Heart left ventricle (tissue), 16 donors: ENCODE data around the gene IL4R. TPM values are rescaled to one million over a fixed set of nuclear protein-coding genes. Genes with fewer than 3 reads are reported as not detected.
A peak's percentile ranks its signal among the peaks of the same experiment; 100 is the strongest.

Experiments used
- ATAC-seq, 4 donors: fragments of 200-7000 bp; cut with Tn5 transposase; one replicate each; pipeline ENCODE4 v1.9.1; 2020 to 2022; ENCODE audit warnings: moderate library complexity in 4 of 4, mild to moderate bottlenecking in 3 of 4, moderate number of reproducible peaks in 1 of 4
- DNase-seq, 5 donors: peaks; one replicate each; pipeline ENCODE4 v3.0.0-alpha.2; 2020
- H3K27ac ChIP-seq, 12 donors: fragments of 200-600 bp; sonication (generic) in 4 of 12; one replicate each; pipeline versions ENCODE4 v1.5.0 to v1.8.0; 2016 to 2022; ENCODE audit warnings: mild to moderate bottlenecking in 2 of 12
- H3K27me3 ChIP-seq, 9 donors: fragments of 200-600 bp; sonication (generic) in 2 of 9; one replicate each; pipeline versions ENCODE4 v1.5.1 to v1.8.0; 2016 to 2022; ENCODE audit warnings: mild to moderate bottlenecking in 3 of 9
- H3K36me3 ChIP-seq, 9 donors: fragments of 200-600 bp; sonication (generic) in 2 of 9; one replicate each; pipeline versions ENCODE4 v1.5.0 to v1.8.0; 2018 to 2022; ENCODE audit warnings: mild to moderate bottlenecking in 2 of 9
- H3K4me1 ChIP-seq, 12 donors: fragments of 200-600 bp; sonication (generic) in 4 of 12; one replicate each; pipeline versions ENCODE4 v1.5.0 to v1.8.0; 2016 to 2022; ENCODE audit warnings: mild to moderate bottlenecking in 3 of 12
- H3K4me3 ChIP-seq, 12 donors: fragments of 200-600 bp; sonication (generic) in 4 of 12; one replicate each; pipeline versions ENCODE4 v1.5.0 to v1.8.0; 2017 to 2022; ENCODE audit warnings: mild to moderate bottlenecking in 9 of 12, moderate library complexity in 4 of 12
- H3K9me3 ChIP-seq, 12 donors: fragments of 200-600 bp; sonication (generic) in 4 of 12; one replicate each; pipeline versions ENCODE4 v1.5.0 to v1.8.0; 2016 to 2022; ENCODE audit warnings: mild to moderate bottlenecking in 1 of 12
- POLR2A ChIP-seq, 2 donors: fragments of 450-650 bp; IDR thresholded peaks; one replicate each; pipeline ENCODE4 v1.6.1; 2017; ENCODE audit warnings: antibody characterized with exemption in 2 of 2, mild to moderate bottlenecking in 2 of 2, moderate library complexity in 2 of 2
- WGBS, 4 donors: extraction: QIAGEN DNeasy Blood & Tissue Kit in 2 of 4; methylation state at CpG; one replicate each; pipeline versions ENCODE4 v1.1.5 to v1.1.7; 2013 to 2018; 5-methylcytosine and 5-hydroxymethylcytosine counted together
- intact Hi-C, 10 donors: fragments of 100-400 bp; cut with DNase I; formaldehyde crosslinking; loops; one replicate each; pipeline versions ENCODE4 v1.11.1 to v1.14.2; 2022
- polyA plus RNA-seq, 2 donors: library from polyadenylated mRNA; stranded (reverse); fragments of 200-250 nt; gene quantifications; one replicate each; pipeline ENCODE4 v1.2.3, GENCODE V29; 2013
- total RNA-seq, 9 donors: library from RNA; depleted of rRNA in 2 of 9; stranded (reverse); fragments of >200 nt in 2 of 9; fragmentation: NEBNext Ultra II Directional in 3 of 9; extraction: Animal tissue kit (Norgen Biotek cat#: 25700) in 3 of 9; gene quantifications; one replicate each; pipeline versions ENCODE4 v1.1.0 to v1.2.4, GENCODE V29; 2016 to 2023
- TF ChIP-seq, protein P1 (sequence below), 12 donors: fragments of 200-600 bp; sonication (generic) in 4 of 12; IDR thresholded peaks; one replicate each; pipeline versions ENCODE4 v1.5.0 to v1.8.0; 2018 to 2022; ENCODE audit warnings: antibody characterized with exemption in 12 of 12, mild to moderate bottlenecking in 5 of 12
- donor health status: ischemic (EF 13 %, LVEDD 7.1; RV severe dilation, severe dysfunction).
- donor health status: healthy with polysubstance abuse.
- donor health status: DM: no; HTN: yes; CAD: no.
- donor health status: DM: no; HTN: no; CAD: no.
- donor health status: ischemic (EF 25% LVEDD 6.9; RV normal size, moderate dysfunction).
- donor health status: ischemic (EF 25% LVEDD 5.7; RV mildly dilated, moderate dysfunction).
- donor health status: healthy.
- donor health status: DM: yes; HTN: yes; CAD: no.
- donor health status: ischemic (EF 35%, LVEDD 5.7; RV mildly dilated, moderate dysfunction).
- donor health status: nonischemic (EF 11% LVEDD 7.7; RV severe dilation, severe dysfunction).
- donor health status: DM: yes; HTN: yes; CAD: no.
- donor health status: PGD.
- donor health status: ischemic (EF 29% LVEDD 5.4; RV normal size, mild dysfunction).
- donor health status: nonischemic (EF 23%, LVEDD 6.1; RV moderate dilation, normal function).

The IL4R gene
- total and polyA plus RNA-seq, 11 donors = 5.8 to 47.4 (median 8.2) TPM

DNA sequence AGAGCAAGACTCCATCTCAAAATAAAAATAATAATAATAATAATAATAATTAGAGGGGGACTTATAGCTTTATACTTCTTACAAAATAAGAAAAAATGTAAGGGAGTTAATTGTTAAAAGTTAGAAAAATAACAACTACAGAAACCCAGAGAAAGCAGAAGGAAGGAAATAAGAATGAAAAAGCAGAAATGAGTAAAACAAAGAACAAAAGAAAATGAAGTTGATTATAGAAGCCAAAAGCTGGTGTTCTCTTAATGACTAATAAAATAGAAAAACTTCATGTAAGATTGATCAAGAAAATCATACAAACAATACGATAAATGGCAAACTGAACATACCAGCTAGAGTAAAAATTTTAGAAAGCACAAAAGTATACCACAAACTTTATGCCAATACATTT is 38.4 kb upstream of the IL4R start:
- WGBS, 4 donors = 89 to 96% (median 91%) methylated on average over 1 of the region's 1 CpG
- Histone ChIP-seq H3K36me3 (no peaks in the 10 kb centered on the region), H3K27ac (no peak overlapping the region), H3K27me3 (no peaks in the 10 kb centered on the region), H3K9me3 (no peaks in the 10 kb centered on the region), H3K4me3 (no peak overlapping the region), H3K4me1 (peaks cover 0 to 36% (median 0%) of the 10 kb centered on the region in 12 donors)
- DNase-seq = no peak
- intact Hi-C loops = no loop called here
- no peak for ATAC-seq
- TF ChIP-seq POLR2A (IDR thresholded peaks at IDR 0.05) = no peak
- TF ChIP-seq, protein P1, sequence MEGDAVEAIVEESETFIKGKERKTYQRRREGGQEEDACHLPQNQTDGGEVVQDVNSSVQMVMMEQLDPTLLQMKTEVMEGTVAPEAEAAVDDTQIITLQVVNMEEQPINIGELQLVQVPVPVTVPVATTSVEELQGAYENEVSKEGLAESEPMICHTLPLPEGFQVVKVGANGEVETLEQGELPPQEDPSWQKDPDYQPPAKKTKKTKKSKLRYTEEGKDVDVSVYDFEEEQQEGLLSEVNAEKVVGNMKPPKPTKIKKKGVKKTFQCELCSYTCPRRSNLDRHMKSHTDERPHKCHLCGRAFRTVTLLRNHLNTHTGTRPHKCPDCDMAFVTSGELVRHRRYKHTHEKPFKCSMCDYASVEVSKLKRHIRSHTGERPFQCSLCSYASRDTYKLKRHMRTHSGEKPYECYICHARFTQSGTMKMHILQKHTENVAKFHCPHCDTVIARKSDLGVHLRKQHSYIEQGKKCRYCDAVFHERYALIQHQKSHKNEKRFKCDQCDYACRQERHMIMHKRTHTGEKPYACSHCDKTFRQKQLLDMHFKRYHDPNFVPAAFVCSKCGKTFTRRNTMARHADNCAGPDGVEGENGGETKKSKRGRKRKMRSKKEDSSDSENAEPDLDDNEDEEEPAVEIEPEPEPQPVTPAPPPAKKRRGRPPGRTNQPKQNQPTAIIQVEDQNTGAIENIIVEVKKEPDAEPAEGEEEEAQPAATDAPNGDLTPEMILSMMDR (IDR thresholded peaks at IDR 0.05) = no peak

DNA sequence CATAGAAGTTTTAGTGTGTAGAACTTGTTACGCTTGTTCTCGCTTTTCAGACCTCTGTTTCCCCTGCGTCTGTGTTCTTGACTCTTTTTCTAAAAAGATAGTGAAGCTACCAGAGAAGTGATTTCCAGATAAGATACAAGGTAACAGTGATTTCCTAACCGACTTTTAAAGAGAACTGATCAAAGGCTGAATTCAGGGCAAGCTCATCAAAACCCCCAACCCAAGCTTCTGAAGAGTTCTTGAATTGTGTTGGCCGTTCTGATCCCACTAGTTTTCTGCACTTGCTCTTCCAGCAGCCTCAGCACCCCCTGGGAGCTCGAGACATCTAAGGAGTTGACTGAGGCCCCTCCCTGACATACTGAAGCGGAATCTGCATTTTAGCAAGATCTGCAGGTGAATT is 32.5 kb upstream of the IL4R start:
- 61 to 65% (median 65%) methylated on average over 7 of the region's 7 CpGs for WGBS, 4 donors
- no peak overlapping the region for H3K4me3 ChIP-seq

DNA sequence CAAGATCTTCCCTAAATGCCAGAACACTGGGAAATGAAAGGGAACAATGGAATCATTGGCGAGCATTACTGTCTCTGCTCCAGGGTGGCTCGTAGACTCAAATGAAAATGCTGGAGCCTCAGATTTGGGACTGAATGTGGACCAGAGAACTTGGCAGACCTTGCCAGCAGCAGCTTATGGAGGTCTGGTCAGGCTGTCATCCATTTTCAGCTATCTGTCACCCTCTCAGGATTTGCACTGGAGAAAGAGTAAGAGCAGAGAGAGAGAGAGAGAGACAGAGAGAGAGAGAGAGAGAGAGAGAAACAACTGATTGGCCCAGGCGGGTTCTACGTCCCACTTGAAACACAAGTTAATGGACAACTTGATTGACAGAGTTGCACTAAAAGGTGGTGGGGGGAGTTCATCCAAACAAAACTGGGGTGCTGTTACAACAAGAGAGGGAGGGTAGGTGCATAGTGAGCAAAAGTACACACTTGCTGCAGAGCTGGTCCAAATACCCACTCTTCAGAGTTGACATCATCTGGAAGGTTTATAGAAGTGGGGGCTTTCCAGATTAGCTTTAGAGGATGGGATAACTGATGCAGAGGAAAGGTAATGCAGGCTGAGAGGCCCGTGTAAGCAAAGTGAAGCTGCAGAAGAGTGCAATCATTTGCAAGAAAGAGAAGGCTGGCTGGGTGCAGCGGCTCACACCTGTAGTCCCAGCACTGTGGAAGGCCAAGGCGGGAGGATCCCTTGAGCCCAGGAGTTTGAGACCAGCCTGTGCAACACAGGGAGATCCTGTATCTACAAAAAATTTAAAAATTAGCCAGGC is 28.7 kb upstream of the IL4R start:
- H3K27ac ChIP-seq = peak overlapping the region in 1 of 12 donors; percentile 84
- ATAC-seq (no peak), DNase-seq (no peak)
- no peaks in the 10 kb centered on the region for H3K27me3 ChIP-seq
- H3K9me3 ChIP-seq = peaks cover 0 to 2% (median 0%) of the 10 kb centered on the region in 12 donors
- H3K4me3 ChIP-seq = no peak overlapping the region
- peaks cover 0 to 34% (median 8%) of the 10 kb centered on the region in 12 donors for H3K4me1 ChIP-seq
- no peak for TF ChIP-seq POLR2A (IDR thresholded peaks at IDR 0.05)
- TF ChIP-seq, protein P1 (IDR thresholded peaks at IDR 0.05) = no peak
- H3K36me3 ChIP-seq = no peaks in the 10 kb centered on the region
- 85 to 91% (median 89%) methylated on average over 7 of the region's 7 CpGs for whole genome bisulfite sequencing, 4 donors
- intact Hi-C loops = no loop called here

More for the DNA sequence above, 32.5 kb upstream of the IL4R start:
- Histone ChIP-seq H3K4me1 (peaks cover 0 to 11% (median 3%) of the 10 kb centered on the region in 12 donors), H3K27ac (no peak overlapping the region), H3K36me3 (no peaks in the 10 kb centered on the region), H3K27me3 (no peaks in the 10 kb centered on the region), H3K9me3 (no peaks in the 10 kb centered on the region)
- DNase-seq (no peak), ATAC-seq (no peak)
- intact Hi-C loops = no loop called here
- TF ChIP-seq, protein P1 (IDR thresholded peaks at IDR 0.05) = no peak
- TF ChIP-seq POLR2A (IDR thresholded peaks at IDR 0.05) = no peak

DNA sequence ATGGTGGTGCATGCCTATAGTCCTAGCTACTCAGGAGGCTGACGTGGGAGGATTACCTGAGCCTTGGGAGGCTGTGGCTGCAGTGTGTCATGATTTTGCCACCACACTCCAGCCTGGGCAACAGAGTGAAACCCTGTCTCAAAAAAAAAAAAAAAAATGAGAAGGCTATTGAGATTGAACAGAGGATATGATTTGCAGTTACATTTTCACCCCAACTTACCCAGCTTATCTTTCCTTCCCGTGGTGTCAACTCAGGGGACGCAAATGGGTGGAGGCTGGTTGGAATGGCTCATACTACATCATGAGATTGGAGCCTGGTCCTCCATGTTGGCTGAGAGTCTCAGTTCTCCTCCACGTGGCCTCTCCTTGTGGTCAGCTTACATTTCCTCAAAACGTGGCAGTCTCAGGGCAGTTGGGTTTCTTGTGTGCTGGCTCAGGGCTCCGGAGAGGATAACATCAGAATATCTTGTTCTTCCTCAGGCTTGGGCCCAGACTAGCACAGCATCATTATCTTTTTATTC is 28.0 kb upstream of the IL4R start:
- WGBS, 4 donors = 67 to 75% (median 70%) methylated on average over 6 of the region's 6 CpGs
- ATAC-seq (peak in 3 of 4 donors; percentile 43 to 63 (median 54)), DNase-seq (peak in 4 of 5 donors; percentile 31 to 37 (median 34))
- TF ChIP-seq, protein P1 (IDR thresholded peaks at IDR 0.05) = no peak
- TF ChIP-seq POLR2A (IDR thresholded peaks at IDR 0.05) = no peak
- H3K9me3 ChIP-seq = peaks cover 0 to 2% (median 0%) of the 10 kb centered on the region in 12 donors
- peak overlapping the region in 5 of 12 donors; percentile 24 to 84 (median 52) for H3K27ac ChIP-seq
- no peak overlapping the region for H3K4me3 ChIP-seq
- H3K27me3 ChIP-seq = no peaks in the 10 kb centered on the region
- H3K36me3 ChIP-seq = no peaks in the 10 kb centered on the region
- intact Hi-C loops = no loop called here
- peaks cover 0 to 34% (median 8%) of the 10 kb centered on the region in 12 donors for H3K4me1 ChIP-seq
